Transverse colon (tissue), 4 donors: ENCODE data around the gene CIC. TPM values are rescaled to one million over a fixed set of nuclear protein-coding genes. Genes with fewer than 3 reads are reported as not detected.

Experiments used
- DNase-seq: peaks from one replicate; pipeline ENCODE4 v3.0.0-alpha.2; 2019
- H3K27ac ChIP-seq, 4 donors: fragments of 200-600 bp; sonication (generic); 2 replicates each; pipeline ENCODE4 v1.5.1; 2016 to 2018; ENCODE audit warnings: inconsistent platforms in 4 of 4
- H3K27me3 ChIP-seq: fragments of 200-600 bp; sonication (generic); 2 replicates; pipeline ENCODE4 v1.5.1; 2017; ENCODE audit warnings: inconsistent platforms
- H3K36me3 ChIP-seq, 4 donors: fragments of 200-600 bp; sonication (generic); 2 replicates each; pipeline ENCODE4 v1.5.1; 2017 to 2019; ENCODE audit warnings: inconsistent platforms in 4 of 4
- H3K4me1 ChIP-seq, 4 donors: fragments of 200-600 bp; sonication (generic); 2 replicates each; pipeline ENCODE4 v1.5.1; 2017 to 2020; ENCODE audit warnings: inconsistent platforms in 4 of 4
- H3K4me3 ChIP-seq, 4 donors: fragments of 200-600 bp; sonication (generic); 1 replicate in 1 of 4; 2 replicates in 3 of 4; pipeline versions ENCODE4 v1.5.1 to v1.6.1; 2017 to 2019; ENCODE audit warnings: inconsistent platforms in 4 of 4
- H3K9me3 ChIP-seq, 2 donors: fragments of 200-600 bp; sonication (generic); 2 replicates each; pipeline ENCODE4 v1.5.1; 2017 to 2019; ENCODE audit warnings: inconsistent platforms in 2 of 2
- CTCF ChIP-seq, 5 experiments: fragments of 200-600 bp in 3 of 5; fragments of 450-650 bp in 2 of 5; sonication (generic) in 3 of 5; IDR thresholded peaks; 1 replicate in 2 of 5; 2 replicates in 3 of 5; pipeline ENCODE4 v1.5.1; 2016 to 2017; ENCODE audit warnings: antibody characterized with exemption in 5 of 5, inconsistent platforms in 3 of 5, mild to moderate bottlenecking in 2 of 5, moderate library complexity in 1 of 5
- EP300 ChIP-seq: sonication (generic); formaldehyde crosslinking; IDR thresholded peaks from one replicate; pipeline ENCODE4 v1.6.1; 2017; ENCODE audit warnings: antibody characterized with exemption, low read depth
- POLR2A ChIP-seq: fragments of 450-650 bp; IDR thresholded peaks from one replicate; pipeline ENCODE4 v1.6.1; 2016; ENCODE audit warnings: antibody characterized with exemption, mild to moderate bottlenecking, moderate library complexity
- POLR2AphosphoS5 ChIP-seq, 3 donors: sonication (generic); formaldehyde crosslinking; IDR thresholded peaks; one replicate each; pipeline ENCODE4 v1.6.1; 2016; ENCODE audit warnings: antibody characterized with exemption in 3 of 3
- WGBS, 2 donors: methylation state at CpG; one replicate each; pipeline ENCODE4 v1.1.5; 2018; ENCODE audit warnings: low coverage in 1 of 2; 5-methylcytosine and 5-hydroxymethylcytosine counted together
- in situ Hi-C, 4 donors: fragments of 200-750 bp; cut with MboI; loops; one replicate each; pipeline versions ENCODE4 v1.15.0 to v1.15.1; 2017; ENCODE audit warnings: low sequenced_read_pairs in 3 of 4, low pct_ligation_motif_present in 1 of 4, low pct_unique_long_range_greater_than_20kb in 1 of 4
- intact Hi-C: fragments of 100-400 bp; cut with DNase I; formaldehyde crosslinking; loops from one replicate; pipeline ENCODE4 v1.15.1; 2023; ENCODE audit warnings: low total_unique reads
- total RNA-seq, 4 donors: library from RNA; depleted of rRNA; stranded (reverse); fragments of >200 nt; gene quantifications; one replicate each; pipeline ENCODE4 v1.1.0, GENCODE V29; 2016

The CIC gene
- total RNA-seq, 4 donors from 2014 or later = 35.1 to 96.5 (median 43.6) TPM

GRCh38 chr19:42285541-42285941 lies 16.5 kb downstream of the CIC start:
- in situ Hi-C loops = no loop called here
- Histone ChIP-seq H3K4me1 (peaks cover 38 to 52% (median 50%) of the 10 kb centered on the region in 4 donors), H3K27me3 (no peaks in the 10 kb centered on the region), H3K36me3 (peaks cover 0 to 14% (median 4%) of the 10 kb centered on the region in 4 donors), H3K9me3 (no peaks in the 10 kb centered on the region), H3K27ac (peak overlapping the region; percentile 80 to 91 (median 86)), H3K4me3 (peak overlapping the region in 1 of 4 donors; percentile 61)
- TF ChIP-seq EP300 = no peak
- no peak for TF ChIP-seq CTCF (IDR thresholded peaks at IDR 0.05)
- TF ChIP-seq POLR2A = no peak
- no peak for TF ChIP-seq POLR2AphosphoS5 (IDR thresholded peaks at IDR 0.05)
- whole genome bisulfite sequencing, 2 donors = 47% methylated on average over 5 of the region's 5 CpGs; no CpG with 5 or more reads in 1 of the 2 donors
- DNase-seq = no peak
- intact Hi-C loops = no loop called here

GRCh38 chr19:42285988-42286348 lies 16.9 kb downstream of the CIC start:
- 55% methylated on average over 6 of the region's 6 CpGs; no CpG with 5 or more reads in 1 of the 2 donors for WGBS, 2 donors
- H3K4me1 ChIP-seq = peaks cover 38 to 50% (median 45%) of the 10 kb centered on the region in 4 donors
- peaks cover 0 to 16% (median 4%) of the 10 kb centered on the region in 4 donors for H3K36me3 ChIP-seq
- H3K27ac ChIP-seq = peak overlapping the region; percentile 80 to 91 (median 86)
- H3K27me3 ChIP-seq = no peaks in the 10 kb centered on the region
- no peak for DNase-seq
- intact Hi-C loops = no loop called here
- no peaks in the 10 kb centered on the region for H3K9me3 ChIP-seq
- no peak for TF ChIP-seq CTCF (IDR thresholded peaks at IDR 0.05)
- TF ChIP-seq POLR2A = no peak
- no peak for TF ChIP-seq EP300
- no peak for TF ChIP-seq POLR2AphosphoS5 (IDR thresholded peaks at IDR 0.05)
- peak overlapping the region in 1 of 4 donors; percentile 11 for H3K4me3 ChIP-seq
- in situ Hi-C loops = no loop called here

- DNase-seq = no peak
- peak overlapping the region; percentile 80 to 91 (median 86) for H3K27ac ChIP-seq
- peaks cover 33 to 50% (median 45%) of the 10 kb centered on the region in 4 donors for H3K4me1 ChIP-seq
- 20 to 48% methylated on average over 1 to 13 of the region's 13 CpGs for WGBS, 2 donors
- intact Hi-C loops (no loop called here), in situ Hi-C loops (no loop called here)
- no peaks in the 10 kb centered on the region for H3K9me3 ChIP-seq
- peaks cover 0 to 16% (median 4%) of the 10 kb centered on the region in 4 donors for H3K36me3 ChIP-seq
- H3K4me3 ChIP-seq = peak overlapping the region in 1 of 4 donors; percentile 11
- no peak for TF ChIP-seq CTCF (IDR thresholded peaks at IDR 0.05)
- TF ChIP-seq POLR2AphosphoS5 (IDR thresholded peaks at IDR 0.05) = no peak
- TF ChIP-seq EP300 = no peak
- no peak for TF ChIP-seq POLR2A
- H3K27me3 ChIP-seq = no peaks in the 10 kb centered on the region
These were observed 17.4 kb downstream of the CIC start for GRCh38 chr19:42286349-42287016.

- in situ Hi-C loops (no loop called here), intact Hi-C loops (no loop called here)
- DNase-seq = no peak
- Histone ChIP-seq H3K36me3 (peaks cover 0 to 16% (median 4%) of the 10 kb centered on the region in 4 donors), H3K27ac (peak overlapping the region; percentile 17 to 87 (median 83)), H3K4me1 (peaks cover 26 to 50% (median 42%) of the 10 kb centered on the region in 4 donors), H3K9me3 (no peaks in the 10 kb centered on the region), H3K27me3 (no peaks in the 10 kb centered on the region), H3K4me3 (no peak overlapping the region)
- WGBS, 2 donors = 89% methylated on average over 22 of the region's 30 CpGs; no CpG with 5 or more reads in 1 of the 2 donors
- TF ChIP-seq EP300 = no peak
- no peak for TF ChIP-seq CTCF (IDR thresholded peaks at IDR 0.05)
- TF ChIP-seq POLR2AphosphoS5 (IDR thresholded peaks at IDR 0.05) = no peak
- no peak for TF ChIP-seq POLR2A
These were observed 18.2 kb downstream of the CIC start for GRCh38 chr19:42287017-42287826.
